GM12878 (cell line): ENCODE measurements around the gene IVD. TPM values are rescaled to one million over a fixed set of nuclear protein-coding genes. Genes with fewer than 3 reads are reported as not detected.

Experiments
- ATAC-seq: fragments of 200-7000 bp; cut with Tn5 transposase; 3 replicates; pipeline ENCODE4 v1.9.1; 2020; ENCODE audit warnings: mild to moderate bottlenecking, moderate library complexity
- BruUV-seq: library from RNA; stranded (reverse); fragments of 400-500 nt; replicated peaks from 2 replicates; lab custom pipeline; 2021; lab: Mats Ljungman, UMichigan
- CTCF ChIA-PET: fragments of 300-600 bp; sonication (Branson Sonifier 250); formaldehyde crosslinking; extraction: SDS; loops from one replicate; lab custom pipeline; 2021; ENCODE audit warnings: inconsistent platforms; lab: Yijun Ruan, JAX
- POLR2A ChIA-PET: fragments of 350-600 bp; formaldehyde crosslinking; extraction: SDS; loops from one replicate; lab custom pipeline; 2021; ENCODE audit warnings: inconsistent platforms; lab: Charles Lee
- RAD21 ChIA-PET: fragments of 300-600 bp; sonication (Branson Sonifier 250); formaldehyde crosslinking; loops from one replicate; lab custom pipeline; 2023; ENCODE audit warnings: antibody characterized with exemption; ENCODE audit not compliant: unreplicated experiment; lab: Charles Lee
- SMC1A ChIA-PET: fragments of 300-600 bp; sonication (Branson Sonifier 250); formaldehyde crosslinking; loops from one replicate; lab custom pipeline; 2023; ENCODE audit not compliant: unreplicated experiment, uncharacterized antibody; lab: Charles Lee
- DNase-seq: peaks from one replicate; pipeline ENCODE4 v3.0.0-alpha.2; 2011; ENCODE audit warnings: low read depth, low spot score
- FAIRE-seq: peaks from 3 replicates; lab custom pipeline; 2011; peaks lifted over from hg19 to GRCh38; lab: Jason Lieb, UNC
- H2AFZ ChIP-seq: 2 replicates; pipeline ENCODE4 v1.6.0; 2011; ENCODE audit warnings: low read depth, low read length, control low read depth; ENCODE audit not compliant: control insufficient read depth
- H3K27ac ChIP-seq: 2 replicates; pipeline ENCODE4 v1.5.1; 2011; ENCODE audit warnings: control low read depth; ENCODE audit not compliant: control insufficient read depth, insufficient read depth
- H3K27me3 ChIP-seq, 2 experiments: replicated peaks in 1 of 2; 2 replicates each; pipeline versions ENCODE4 v1.6.0 to v1.6.1; 2011; ENCODE audit warnings: low read length in 1 of 2; ENCODE audit not compliant: control insufficient read depth in 2 of 2, insufficient read depth in 2 of 2
- H3K36me3 ChIP-seq, 2 experiments: 2 replicates each; pipeline ENCODE4 v1.5.1; 2011; ENCODE audit warnings: low read length in 1 of 2; ENCODE audit not compliant: control insufficient read depth in 2 of 2, insufficient read depth in 2 of 2
- H3K4me1 ChIP-seq: 2 replicates; pipeline ENCODE4 v1.6.1; 2011; ENCODE audit warnings: mild to moderate bottlenecking, low read length, moderate library complexity, mixed read lengths; ENCODE audit not compliant: control insufficient read depth, insufficient read depth
- H3K4me2 ChIP-seq: 2 replicates; pipeline ENCODE4 v1.6.0; 2011; ENCODE audit warnings: control low read depth; ENCODE audit not compliant: control insufficient read depth, insufficient read depth
- H3K4me3 ChIP-seq: fragments of 200-600 bp; sonication (generic); 2 replicates; pipeline ENCODE4 v1.5.1; 2016
- H3K79me2 ChIP-seq: 2 replicates; pipeline ENCODE4 v1.6.0; 2011; ENCODE audit warnings: low read length; ENCODE audit not compliant: control insufficient read depth, insufficient read depth
- H3K9ac ChIP-seq: 2 replicates; pipeline ENCODE4 v1.8.0; 2011; ENCODE audit warnings: low read length, control low read depth, mixed read lengths; ENCODE audit not compliant: control insufficient read depth, insufficient read depth
- H3K9me3 ChIP-seq: replicated peaks from 3 replicates; pipeline ENCODE4 v1.5.1; 2011; ENCODE audit warnings: mild to moderate bottlenecking, low read length; ENCODE audit not compliant: control insufficient read depth, insufficient read depth
- H4K20me1 ChIP-seq: 2 replicates; pipeline ENCODE4 v1.6.0; 2011; ENCODE audit not compliant: control insufficient read depth, insufficient read depth
- ASH2L ChIP-seq: fragments of 300-600, 200-600 bp; sonication (generic); IDR thresholded peaks from 2 replicates; pipeline ENCODE4 v1.6.1; 2017; ENCODE audit warnings: low read depth, mild to moderate bottlenecking, borderline replicate concordance
- CBX3 ChIP-seq: fragments of 200-600 bp; sonication (generic); IDR thresholded peaks from 2 replicates; pipeline ENCODE4 v1.6.1; 2016; ENCODE audit warnings: low read depth, borderline replicate concordance
- EZH2 ChIP-seq: IDR thresholded peaks from 2 replicates; pipeline ENCODE4 v1.6.1; 2012; ENCODE audit warnings: low read depth, mild to moderate bottlenecking, control low read depth, inconsistent platforms, low read length, borderline replicate concordance; ENCODE audit not compliant: control insufficient read depth
- HDAC2 ChIP-seq: fragments of 200-600 bp; sonication (generic); IDR thresholded peaks from 2 replicates; pipeline ENCODE4 v1.6.1; 2017
- RELB ChIP-seq: fragments of 450-650 bp; IDR thresholded peaks from 2 replicates; pipeline ENCODE4 v1.6.1; 2017; ENCODE audit warnings: low read depth, mild to moderate bottlenecking, moderate library complexity
- SIN3A ChIP-seq: IDR thresholded peaks from 2 replicates; pipeline ENCODE4 v1.6.1; 2012; ENCODE audit warnings: low read depth, low read length, improper control_type of control experiment
- SMAD5 ChIP-seq: IDR thresholded peaks from 2 replicates; pipeline ENCODE4 v1.6.1; 2016; ENCODE audit warnings: antibody characterized with exemption, low read depth
- SMARCA5 ChIP-seq: fragments of 450-650 bp; IDR thresholded peaks from 2 replicates; pipeline ENCODE4 v1.6.1; 2017; ENCODE audit warnings: mild to moderate bottlenecking
- SMC3 ChIP-seq: IDR thresholded peaks from 2 replicates; pipeline ENCODE4 v1.6.1; 2011; ENCODE audit warnings: low read length, improper control_type of control experiment, borderline replicate concordance
- ZNF622 ChIP-seq: fragments of 450-650 bp; IDR thresholded peaks from 2 replicates; pipeline ENCODE4 v1.6.1; 2017; ENCODE audit warnings: mild to moderate bottlenecking, inconsistent platforms
- ZNF687 ChIP-seq: fragments of 450-650 bp; IDR thresholded peaks from 2 replicates; pipeline ENCODE4 v1.6.1; 2017; ENCODE audit warnings: mild to moderate bottlenecking, moderate library complexity
- in situ Hi-C: fragments of 300-500 bp; cut with MboI; formaldehyde crosslinking; loops from 9 replicates; pipeline ENCODE4 v1.14.3; 2018; ENCODE audit warnings: mixed read lengths
- intact Hi-C: fragments of 100-400 bp; cut with micrococcal nuclease; formaldehyde crosslinking; loops from one replicate; pipeline ENCODE4 v1.14.2; 2022; ENCODE audit not compliant: unreplicated experiment
- polyA plus RNA-seq, 11 experiments: library from polyadenylated mRNA; depleted of rRNA in 4 of 11; unstranded in 6 of 11; stranded (reverse) in 5 of 11; fragments of >200 nt; fragmentation: Nextera tagmentation in 4 of 11; fragmentation: Illumina TruSeq in 1 of 11; extraction: Ambion mirVana in 4 of 11; extraction: Trizol in 1 of 11; gene quantifications; 1 replicate in 1 of 11; 2 replicates in 10 of 11; pipeline versions ENCODE4 v1.2.1 to v1.2.3, GENCODE V29; 2011 to 2016; ENCODE audit warnings: inconsistent platforms in 2 of 11, missing spikeins in 2 of 11, low read depth in 1 of 11
- total RNA-seq, 4 experiments: library from RNA; depleted of rRNA in 3 of 4; stranded (reverse); fragments of >200 nt in 3 of 4; fragmentation: Illumina TruSeq in 1 of 4; extraction: Trizol in 1 of 4; gene quantifications; 2 replicates each; pipeline versions ENCODE4 v1.2.1 to v1.2.3, GENCODE V29; 2013 to 2021
- TF ChIP-seq, protein P1 (sequence below): fragments of 450-650 bp; IDR thresholded peaks from 2 replicates; pipeline ENCODE4 v1.6.1; 2017; ENCODE audit warnings: mild to moderate bottlenecking
- TF ChIP-seq, protein P2 (sequence below): fragments of 450-650 bp; formaldehyde crosslinking; IDR thresholded peaks from 2 replicates; pipeline ENCODE4 v1.4.0; 2020; ENCODE audit warnings: mild to moderate bottlenecking, moderate library complexity

The IVD gene
- total and polyA plus RNA-seq, 10 of the 15 experiments (the other 5 are each of a cell fraction or from before 2014, with no cell fraction given), result 5.3 to 59.8 (median 45.7) TPM

DNA sequence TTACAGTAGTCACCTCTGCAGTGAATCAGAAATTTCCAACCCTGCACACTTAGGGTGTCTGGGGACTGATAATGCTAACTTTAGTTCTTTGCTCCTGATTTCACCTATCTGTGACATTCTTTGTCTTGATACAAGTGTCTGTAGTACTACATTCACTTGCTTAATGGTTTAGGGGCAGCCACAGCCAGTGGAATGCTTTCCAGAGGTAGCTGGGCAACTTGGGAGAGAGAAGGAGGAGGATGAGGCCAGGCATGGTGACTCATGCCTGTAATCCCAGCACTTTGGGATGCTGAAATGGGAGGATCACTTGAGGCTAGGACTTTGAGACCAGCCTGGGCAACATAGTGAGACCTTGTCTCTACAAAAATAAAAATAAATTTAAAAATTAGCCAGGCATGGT, 43.7 kb downstream of the IVD start:
- ATAC-seq, result no peak
- Histone ChIP-seq H3K27ac (no peak overlapping the region), H3K27me3 (no peaks in the 10 kb centered on the region), H3K4me1 (peaks cover 30% of the 10 kb centered on the region), H3K79me2 (peaks cover 37% of the 10 kb centered on the region), H3K4me2 (no peak overlapping the region), H2AFZ (no peak overlapping the region), H3K36me3 (peaks cover 0 to 4% of the 10 kb centered on the region in 2 experiments; a peak in 1 of 4 replicates), H3K9ac (no peak overlapping the region), H3K9me3 (no peaks in the 10 kb centered on the region), H3K4me3 (no peak overlapping the region), H4K20me1 (peaks cover 7% of the 10 kb centered on the region)
- in situ Hi-C loops, result no loop called here
- ChIA-PET SMC1A (interaction anchor here (0.7 to 1.4 kb wide), 4 partner anchors 8 to 194 kb away, joined by 3 to 5 read pairs (median 4); partner anchors contain the start of gene BAHD1), CTCF (interaction anchor here (1.1 kb wide), 2 partner anchors 10 to 20 kb away, joined by 3 read pairs; no protein-coding TSS in a partner anchor), POLR2A (interaction anchor here (0.7 to 1.3 kb wide), 2 partner anchors 43 to 52 kb away, joined by 4 read pairs; partner anchors contain the start of gene IVD), RAD21 (no interaction called here)
- FAIRE-seq, result no peak
- no TSS peak for BruUV-seq
- DNase-seq, result no peak
- intact Hi-C loops, result loop anchor here (10.0 kb wide), 1 partner anchor 146 kb away; the partner anchor contains the start of gene KNL1
- TF ChIP-seq CBX3 (no peak), RELB (no peak), SMARCA5 (no peak), SMAD5 (no peak), SMC3 (no peak), HDAC2 (no peak), ZNF687 (no peak), EZH2 (no peak), ZNF622 (no peak), ASH2L (no peak), SIN3A (no peak)
- TF ChIP-seq, protein P1, sequence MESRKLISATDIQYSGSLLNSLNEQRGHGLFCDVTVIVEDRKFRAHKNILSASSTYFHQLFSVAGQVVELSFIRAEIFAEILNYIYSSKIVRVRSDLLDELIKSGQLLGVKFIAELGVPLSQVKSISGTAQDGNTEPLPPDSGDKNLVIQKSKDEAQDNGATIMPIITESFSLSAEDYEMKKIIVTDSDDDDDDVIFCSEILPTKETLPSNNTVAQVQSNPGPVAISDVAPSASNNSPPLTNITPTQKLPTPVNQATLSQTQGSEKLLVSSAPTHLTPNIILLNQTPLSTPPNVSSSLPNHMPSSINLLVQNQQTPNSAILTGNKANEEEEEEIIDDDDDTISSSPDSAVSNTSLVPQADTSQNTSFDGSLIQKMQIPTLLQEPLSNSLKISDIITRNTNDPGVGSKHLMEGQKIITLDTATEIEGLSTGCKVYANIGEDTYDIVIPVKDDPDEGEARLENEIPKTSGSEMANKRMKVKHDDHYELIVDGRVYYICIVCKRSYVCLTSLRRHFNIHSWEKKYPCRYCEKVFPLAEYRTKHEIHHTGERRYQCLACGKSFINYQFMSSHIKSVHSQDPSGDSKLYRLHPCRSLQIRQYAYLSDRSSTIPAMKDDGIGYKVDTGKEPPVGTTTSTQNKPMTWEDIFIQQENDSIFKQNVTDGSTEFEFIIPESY, result no peak
- TF ChIP-seq, protein P2, sequence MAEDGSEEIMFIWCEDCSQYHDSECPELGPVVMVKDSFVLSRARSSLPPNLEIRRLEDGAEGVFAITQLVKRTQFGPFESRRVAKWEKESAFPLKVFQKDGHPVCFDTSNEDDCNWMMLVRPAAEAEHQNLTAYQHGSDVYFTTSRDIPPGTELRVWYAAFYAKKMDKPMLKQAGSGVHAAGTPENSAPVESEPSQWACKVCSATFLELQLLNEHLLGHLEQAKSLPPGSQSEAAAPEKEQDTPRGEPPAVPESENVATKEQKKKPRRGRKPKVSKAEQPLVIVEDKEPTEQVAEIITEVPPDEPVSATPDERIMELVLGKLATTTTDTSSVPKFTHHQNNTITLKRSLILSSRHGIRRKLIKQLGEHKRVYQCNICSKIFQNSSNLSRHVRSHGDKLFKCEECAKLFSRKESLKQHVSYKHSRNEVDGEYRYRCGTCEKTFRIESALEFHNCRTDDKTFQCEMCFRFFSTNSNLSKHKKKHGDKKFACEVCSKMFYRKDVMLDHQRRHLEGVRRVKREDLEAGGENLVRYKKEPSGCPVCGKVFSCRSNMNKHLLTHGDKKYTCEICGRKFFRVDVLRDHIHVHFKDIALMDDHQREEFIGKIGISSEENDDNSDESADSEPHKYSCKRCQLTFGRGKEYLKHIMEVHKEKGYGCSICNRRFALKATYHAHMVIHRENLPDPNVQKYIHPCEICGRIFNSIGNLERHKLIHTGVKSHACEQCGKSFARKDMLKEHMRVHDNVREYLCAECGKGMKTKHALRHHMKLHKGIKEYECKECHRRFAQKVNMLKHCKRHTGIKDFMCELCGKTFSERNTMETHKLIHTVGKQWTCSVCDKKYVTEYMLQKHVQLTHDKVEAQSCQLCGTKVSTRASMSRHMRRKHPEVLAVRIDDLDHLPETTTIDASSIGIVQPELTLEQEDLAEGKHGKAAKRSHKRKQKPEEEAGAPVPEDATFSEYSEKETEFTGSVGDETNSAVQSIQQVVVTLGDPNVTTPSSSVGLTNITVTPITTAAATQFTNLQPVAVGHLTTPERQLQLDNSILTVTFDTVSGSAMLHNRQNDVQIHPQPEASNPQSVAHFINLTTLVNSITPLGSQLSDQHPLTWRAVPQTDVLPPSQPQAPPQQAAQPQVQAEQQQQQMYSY (CRISPR knock-in tag), result no peak
